Fibroblast of skin of back (primary cell): ENCODE measurements around the gene IL6R.
"Not testable (repeated sequence)": the region's sequence is repeated elsewhere in the genome, so short reads cannot be mapped to it uniquely, and the experiment has no call there.

Experiments
- DNase-seq: peaks from one replicate; pipeline ENCODE4 v3.0.0-alpha.2; 2013

IL6R gene

DNA sequence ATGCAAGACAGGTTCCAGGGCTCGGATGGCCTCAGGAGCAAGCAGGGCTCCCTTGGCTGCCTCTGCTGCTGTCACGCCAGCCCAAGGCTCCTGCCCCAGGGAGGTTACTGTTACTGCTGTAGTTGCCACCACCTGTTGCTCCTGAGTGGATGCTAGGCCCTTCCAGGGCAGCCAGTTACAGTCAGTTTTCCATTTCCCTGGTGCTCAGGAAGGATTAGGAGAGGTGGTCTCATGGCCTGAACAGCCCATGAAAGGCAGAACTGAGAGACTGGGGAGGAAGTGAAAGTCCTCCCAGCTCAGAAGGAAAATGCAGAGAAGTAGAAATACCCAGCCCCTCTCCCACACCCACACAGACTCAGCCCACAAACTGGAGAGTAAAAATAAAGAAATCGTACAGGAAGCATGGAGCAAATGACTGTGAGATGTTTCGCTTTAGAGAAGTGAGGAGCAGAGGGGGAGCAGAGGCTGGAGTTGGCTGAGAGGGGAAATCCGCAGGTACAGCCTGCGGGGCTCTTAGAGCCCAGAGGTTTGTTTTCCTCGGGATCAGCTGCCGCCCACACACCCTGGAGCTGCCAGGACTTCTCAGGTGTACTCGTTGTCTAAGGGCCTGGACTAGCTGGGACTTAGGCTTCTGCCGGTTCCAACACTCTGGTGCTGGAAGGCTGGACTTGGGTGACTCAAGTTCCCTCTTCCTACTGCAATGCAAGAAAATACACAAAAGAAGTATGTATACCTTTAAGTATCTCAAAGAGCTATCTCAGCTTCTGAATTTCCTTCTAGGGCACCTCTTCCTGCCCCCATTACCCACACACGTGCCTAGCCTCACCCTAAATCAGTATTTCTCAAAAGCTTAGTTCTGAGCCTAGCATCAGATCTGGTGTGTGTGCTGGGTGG lies 2.3 kb downstream of the IL6R start:
- DNase-seq, result no peak

DNA sequence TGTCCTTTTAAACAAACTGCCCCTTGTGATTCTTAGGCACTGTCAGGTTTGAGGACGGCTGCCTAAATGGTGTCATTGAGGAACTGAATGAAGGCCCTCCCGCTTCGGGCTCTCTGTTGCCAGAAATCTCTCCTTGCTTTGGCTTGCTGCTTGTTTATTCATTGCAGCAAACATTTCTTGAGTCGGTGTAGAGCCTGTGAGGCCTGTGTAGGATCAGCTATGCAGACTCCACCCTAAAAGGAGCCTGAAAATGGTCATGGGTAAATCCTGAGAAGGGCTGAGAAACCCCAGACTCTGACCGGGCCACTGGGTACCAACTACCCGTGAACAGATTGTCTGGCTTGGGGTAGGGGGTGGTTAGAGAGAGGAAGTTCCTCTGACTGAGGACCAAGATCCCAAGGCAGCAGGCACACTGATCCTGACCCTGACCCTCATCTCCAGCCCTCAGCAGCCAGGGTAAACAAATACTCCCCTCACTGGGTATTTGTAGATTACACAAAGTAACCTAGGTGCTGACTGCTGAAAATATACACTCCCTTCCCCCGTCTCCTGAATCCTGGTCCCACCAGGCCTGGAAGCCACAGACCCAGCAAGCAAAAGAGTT lies 3.1 kb downstream of the IL6R start:
- DNase-seq, result no peak

DNA sequence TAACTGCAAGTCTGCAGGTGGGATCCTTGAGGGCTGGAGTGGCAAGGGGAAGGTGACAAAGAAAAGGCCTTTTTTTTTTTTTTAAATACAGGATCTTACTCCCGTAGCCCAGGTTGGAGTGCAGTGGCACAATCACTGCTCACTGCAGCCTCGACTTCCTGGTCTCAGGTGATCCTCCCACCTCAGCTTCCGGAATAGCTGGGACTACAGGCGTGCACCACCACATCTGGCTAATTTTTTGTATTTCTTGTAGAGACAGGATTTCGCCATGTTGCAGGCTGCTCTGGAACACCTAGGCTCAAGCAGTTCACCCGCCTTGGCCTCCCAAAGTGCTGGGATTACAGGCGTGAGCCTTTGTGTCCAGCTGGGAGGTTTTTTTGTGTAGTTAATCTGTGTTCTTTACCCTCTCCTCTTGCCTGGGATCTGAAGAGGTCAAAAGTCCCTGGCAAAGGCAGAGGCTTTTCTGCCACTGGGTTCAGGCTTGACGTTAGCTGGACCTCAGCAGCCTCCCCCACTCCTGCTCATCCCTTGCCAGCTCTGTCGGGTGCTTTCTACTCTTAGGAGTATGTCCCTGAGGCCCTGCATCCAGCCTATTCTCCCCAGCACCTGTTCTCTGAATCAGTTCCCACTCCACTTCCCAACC lies 5.2 kb downstream of the IL6R start:
- no peak for DNase-seq

DNA sequence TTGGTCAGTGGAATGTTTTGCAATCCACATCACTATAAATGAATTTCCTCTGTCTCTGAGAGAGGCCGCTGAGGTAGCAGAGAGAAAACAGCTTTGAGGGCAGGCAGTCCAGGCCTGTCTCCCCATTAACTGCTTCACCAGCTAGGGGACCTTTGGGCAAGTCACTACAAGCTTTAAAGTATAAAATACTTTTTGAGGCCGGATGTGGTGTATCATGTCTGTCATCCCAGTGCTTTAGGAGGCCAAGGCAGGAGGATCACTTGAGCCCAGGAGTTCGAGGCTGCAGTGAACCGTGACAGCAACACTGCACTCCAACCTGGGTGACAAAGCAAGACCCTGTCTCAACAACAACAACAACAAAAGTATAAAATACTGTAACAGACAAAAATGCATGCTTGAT lies 6.4 kb downstream of the IL6R start:
- DNase-seq, result no peak

DNA sequence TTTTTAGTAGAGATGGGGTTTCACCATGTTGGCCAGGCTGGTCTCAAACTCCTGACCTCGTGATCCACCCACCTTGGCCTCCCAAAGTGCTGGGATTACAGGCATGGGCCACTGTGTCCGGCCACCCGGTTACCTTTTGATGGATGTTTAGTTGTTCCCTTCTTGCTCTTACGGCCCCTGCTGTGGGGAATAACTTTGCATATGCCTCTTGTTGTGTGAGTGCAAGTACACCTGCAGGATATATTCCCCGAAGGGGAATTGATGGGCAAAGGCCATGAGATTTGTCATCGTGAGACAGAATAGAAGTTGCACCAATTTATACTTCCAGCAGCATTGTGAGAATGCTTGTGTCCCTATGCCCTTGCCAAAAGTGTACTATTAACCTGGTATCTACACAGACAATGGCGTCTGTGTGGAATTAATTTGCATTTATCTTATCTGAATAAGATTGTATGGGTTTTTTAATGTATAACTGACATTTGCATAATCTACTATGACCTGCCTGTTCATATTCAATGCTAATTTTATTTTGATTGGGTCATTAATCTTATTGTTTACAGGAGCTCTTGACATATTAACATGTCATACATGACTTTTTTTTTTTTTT lies 8.1 kb downstream of the IL6R start:
- no peak for DNase-seq

DNA sequence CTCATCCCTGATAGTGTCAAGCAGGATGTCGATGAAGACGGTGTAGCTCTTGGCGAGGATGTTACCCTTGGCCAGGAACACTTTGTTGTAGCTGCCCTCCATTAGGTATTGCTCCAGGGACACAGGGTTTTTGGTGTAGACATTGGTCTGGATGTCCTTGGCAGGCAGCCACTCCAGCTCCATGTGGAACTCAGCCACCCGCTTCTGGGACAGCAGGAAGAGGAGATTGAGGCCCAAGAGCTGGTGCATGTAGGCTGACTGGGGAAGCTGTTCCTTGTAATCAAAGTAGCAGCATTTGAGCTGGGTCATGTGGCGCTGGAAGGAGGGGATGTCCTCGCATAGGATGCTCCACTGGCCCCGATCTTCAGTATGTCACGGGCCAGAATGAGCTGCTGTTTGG lies 9.5 kb downstream of the IL6R start:
- DNase-seq, result no peak

DNA sequence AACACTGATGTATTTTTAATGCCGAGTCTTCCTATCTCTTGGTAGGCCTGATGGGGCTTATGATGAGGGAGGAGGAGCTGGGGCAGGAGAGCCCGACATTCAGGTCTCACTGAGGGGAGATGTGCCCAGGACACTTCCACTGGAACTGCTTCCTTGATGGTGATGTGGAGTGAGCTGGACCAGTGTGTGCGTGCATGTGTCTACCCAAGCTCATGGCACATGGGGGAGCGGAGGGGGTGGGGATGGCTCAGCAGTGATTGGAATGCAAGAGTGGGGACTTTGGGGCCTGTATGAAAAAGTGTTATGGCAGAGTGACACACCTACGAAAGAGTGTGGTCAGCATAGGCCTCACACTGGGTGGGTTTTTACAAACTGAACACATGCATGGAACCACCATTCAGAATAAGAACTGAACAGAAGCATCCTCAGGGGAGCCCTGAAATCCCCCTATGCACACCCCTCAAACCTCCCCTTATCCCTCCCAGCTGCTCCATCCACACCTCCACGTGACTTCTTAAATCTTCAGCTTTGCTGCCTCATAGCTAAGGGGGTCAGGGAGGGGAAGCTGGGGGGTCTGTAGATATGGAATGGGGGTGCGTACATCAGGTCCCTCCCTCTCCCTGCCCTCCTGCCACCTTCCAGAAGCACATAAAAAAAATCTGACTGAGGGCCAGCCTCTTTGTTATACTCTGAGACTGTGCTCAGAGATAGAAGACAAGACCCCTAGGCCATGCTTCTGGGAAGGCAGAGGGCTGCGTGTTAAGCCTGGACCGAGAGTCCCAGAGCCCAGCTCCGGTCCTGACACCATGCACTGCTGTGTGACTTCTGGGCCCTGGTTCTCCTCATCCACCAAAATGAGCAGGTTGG lies 11.6 kb downstream of the IL6R start:
- DNase-seq, result no peak

DNA sequence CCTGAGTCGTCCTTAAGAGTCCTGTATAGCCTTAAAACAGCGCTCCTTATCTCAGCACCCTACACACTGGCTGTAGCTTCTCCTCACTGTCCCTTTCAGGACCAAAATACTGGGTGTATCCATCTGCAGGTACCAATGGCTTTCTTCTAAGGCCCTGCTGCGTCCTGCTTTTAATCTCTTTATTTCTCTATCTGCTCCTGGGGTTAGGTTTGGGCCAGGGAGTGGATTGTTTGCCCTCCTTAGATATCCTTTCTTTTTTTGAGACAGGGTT lies 12.1 kb downstream of the IL6R start:
- no peak for DNase-seq

DNA sequence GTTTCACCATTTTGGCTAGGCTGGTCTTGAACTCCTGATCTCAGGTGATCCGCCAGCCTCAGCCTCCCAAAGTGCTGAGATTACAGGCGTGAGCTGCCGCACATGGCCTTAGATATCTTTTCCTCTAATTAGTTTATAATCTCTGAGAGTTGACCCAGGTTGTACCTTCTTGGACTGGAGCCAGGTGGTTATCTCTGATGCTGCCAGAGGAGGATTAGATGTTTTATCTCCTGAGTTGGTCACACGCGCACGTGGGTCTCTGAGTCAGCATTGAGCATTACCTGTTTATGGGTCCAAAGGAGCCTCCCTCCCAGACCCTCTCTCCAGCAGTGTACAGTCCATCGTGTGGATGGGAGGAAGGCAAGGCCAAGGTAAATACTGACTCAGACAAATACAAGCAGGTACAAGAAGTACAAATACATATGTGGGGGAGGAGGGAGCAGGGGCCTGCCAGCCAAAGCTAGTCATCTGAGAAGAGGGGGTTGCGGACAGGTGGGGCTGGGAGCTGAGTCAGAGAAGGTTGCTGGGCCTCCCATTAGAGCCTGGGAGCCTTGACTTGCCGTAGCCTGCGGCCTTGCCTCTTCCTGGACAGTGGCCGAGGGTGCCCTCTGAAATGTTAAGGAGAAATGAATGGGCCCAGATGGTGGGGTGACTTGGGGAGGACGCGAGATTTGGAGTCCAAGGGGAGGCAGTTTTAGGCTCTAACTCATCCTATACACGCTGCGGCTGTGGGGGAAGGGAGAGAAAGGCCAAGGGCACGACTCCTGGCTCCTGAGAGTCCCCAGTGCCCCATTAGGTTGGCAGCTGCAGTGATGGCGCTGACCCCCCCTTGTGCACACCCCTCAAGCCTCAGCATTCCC lies 13.1 kb downstream of the IL6R start:
- no peak for DNase-seq

DNA sequence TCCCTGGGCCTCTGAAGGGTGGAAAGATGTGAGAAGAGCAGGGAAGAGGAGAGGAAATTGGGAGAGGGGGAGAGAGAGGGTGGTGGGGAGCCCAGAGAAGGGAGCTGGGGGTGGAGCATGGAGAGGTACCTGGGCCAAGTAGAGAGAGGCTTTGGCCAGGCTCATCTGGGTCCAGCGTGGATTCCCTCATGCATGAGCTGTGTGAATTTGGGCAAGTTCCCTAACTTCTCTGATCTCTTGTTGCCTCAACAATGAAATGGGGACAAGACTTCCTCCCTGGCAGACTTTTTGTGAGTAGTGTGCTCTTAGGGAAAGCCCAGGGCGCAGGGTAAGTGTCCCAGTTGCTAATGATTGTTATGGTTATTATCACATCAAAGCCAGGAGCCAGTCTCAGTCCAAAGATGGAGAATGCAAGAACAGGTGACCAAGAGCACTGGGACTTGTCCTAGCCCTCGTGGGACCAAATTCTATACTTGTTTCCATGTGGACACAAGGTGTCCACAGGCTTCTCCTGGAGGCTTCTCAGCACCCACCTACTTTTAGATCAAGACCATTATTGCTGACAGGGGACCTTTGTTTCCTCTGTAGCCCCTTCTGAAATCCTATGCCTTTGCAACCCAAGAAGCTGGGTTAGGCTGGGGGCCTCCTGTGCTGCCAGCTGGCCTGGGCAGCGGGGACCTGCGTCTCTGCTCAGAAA lies 13.9 kb downstream of the IL6R start:
- no peak for DNase-seq

DNA sequence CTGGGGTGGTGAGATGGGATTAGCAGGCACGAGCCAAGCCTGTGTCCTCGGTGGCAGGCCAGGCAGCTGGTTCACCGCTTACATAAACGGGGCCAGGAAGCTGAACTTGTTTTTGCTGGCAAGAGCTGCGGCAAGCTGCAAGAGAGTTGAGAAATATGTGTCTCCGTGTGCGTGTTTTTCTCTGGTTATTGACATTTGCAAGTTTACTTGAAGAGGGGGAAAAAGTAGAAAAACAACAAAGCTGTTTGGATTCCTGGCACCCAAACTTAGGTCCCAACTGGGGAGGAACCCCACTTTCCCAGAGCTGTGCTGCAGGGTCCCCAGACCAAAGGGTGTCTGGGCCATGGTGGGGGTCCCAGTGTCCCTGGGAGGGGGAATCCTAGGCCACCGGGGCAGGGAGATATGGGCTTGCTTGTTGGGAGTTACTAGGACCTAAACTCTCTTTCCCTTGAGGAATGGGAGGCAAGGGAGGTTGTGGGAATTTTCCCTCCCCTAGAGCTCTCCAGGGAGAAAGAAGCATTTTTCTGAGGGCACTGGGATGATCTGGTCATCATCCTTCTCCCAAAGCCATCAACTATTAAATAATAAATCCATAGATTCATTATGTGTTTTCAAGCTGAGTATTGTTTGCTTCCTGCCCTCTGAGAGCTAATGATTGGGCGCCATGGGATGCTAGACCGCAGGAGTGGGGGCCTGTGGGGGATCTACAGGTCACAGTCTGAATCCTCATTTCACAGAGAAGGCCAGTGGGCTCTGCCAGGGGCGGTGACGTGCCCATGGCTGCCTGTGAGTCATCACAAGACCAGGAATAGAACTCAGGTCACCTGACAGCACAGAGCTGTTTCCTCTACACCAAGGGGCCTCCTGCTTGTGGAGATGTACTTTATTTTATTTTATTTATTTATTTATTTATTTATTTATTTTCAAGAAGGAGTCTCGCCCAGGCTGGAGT lies 14.8 kb downstream of the IL6R start:
- DNase-seq, result peak; percentile 91

DNA sequence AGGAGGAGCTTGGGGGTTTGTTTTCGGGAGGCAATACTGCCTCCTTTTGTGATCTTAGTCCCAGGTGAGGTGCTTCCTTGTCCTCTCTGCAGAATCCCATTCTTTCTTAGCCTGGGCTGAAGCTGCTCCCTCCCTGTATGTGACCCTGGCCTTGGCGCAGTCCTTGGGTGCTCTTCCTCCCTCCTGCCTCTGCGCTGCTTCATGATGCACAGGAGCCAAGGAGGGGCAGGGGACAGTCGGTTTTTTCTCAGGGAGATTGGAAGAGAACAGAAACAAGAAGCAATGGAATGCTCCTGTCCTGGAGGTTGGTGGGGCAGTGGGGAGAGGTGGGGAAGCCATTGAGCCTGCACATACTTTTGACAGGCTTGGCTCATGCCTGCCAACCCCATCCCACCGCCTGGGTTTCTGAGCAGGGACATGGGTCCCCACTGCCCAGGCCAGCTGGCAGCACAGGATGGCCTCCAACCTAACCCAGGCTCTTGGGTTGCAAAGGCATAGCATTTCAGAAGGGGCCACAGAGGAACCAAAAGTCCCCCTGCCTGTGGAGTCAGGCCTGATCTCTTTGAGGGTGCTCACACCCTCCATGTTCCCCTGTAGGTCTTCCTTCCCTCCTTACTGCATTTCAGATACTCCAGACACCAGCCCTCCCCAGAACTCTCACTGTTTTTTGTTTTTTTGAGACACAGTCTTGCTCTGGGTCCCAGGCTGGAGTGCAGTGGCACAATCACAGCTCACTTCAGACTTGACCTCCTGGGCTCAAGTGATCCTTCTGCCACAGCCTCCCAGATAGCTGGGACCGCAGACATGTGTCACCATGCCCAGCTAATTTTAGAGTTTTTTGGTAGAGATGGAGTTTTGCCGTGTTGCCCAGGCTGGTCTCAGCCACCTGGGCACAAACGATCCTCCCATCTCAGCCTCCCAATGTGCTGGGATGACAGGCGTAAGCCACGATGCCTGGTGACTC lies 16.1 kb downstream of the IL6R start:
- DNase-seq, result no peak

DNA sequence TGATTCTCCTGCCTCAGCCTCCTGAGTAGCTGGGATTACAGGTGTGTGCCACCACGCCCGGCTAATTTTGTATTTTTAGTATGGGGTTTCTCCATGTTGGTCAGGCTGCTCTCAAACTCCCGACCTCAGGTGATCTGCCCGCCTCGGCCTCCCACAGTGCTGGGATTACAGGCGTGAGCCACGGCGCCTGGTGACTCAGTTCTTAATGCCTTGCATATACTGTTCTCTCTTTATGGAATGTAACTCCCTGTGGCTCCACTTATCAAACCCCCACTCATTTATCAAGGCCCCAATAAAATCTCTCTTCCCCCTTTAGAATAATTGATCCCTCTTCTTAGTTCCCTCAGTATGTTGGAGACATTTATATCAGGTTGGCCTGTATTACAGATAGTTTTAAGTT lies 16.9 kb downstream of the IL6R start:
- DNase-seq, result not testable (repeated sequence)

DNA sequence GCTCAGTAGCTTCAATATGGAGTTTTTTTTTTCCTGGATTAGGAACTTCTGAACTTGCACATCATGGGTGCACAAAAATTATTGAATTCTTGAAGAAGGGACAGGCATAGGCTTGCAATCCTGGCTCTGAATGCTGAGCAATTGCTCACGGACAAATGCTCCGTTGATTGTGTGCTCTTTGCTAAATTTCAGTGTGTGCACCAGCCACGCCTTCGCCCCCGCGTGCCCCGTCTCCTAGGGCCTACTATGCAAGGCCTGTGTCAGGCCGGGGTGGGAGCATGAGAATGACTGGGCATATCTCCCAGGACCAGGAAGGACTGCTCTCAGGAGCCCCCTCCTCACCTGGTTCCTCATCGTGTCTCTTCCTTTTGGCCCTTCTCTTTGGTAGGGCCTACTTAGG lies 17.4 kb downstream of the IL6R start:
- DNase-seq, result no peak

DNA sequence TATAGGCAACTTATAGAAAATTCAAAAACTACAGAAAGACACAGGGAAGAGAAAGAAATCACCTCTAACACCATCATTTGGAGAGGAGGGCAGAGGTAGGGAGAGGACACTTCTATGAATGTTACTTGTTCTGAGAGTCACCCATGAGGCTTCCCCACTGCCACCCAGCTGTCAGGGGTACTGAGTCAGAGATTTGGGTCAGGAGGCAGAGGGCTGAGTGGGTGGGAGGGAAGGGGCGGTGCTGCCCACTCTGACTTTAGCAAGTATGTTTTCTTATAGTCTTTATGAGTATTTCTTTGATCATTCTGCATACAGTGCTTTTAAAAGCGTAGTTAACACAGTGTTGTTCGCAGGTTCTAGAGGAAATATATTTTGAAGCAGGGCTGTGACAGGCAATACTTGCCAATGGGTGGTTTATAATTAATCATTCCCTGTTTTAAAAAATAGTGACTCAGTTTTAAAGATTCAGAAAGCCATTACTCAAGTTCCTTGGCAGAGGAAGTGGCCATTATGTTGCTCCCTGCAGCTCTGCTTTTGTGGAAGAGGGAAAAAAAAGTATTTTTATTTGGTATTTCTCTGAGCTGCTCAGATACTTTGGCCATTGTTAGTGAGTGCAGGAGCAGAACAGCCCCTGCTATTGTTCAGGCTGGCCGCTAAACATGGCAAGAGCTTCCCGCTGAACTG lies 18.3 kb downstream of the IL6R start:
- DNase-seq, result peak; percentile 64

DNA sequence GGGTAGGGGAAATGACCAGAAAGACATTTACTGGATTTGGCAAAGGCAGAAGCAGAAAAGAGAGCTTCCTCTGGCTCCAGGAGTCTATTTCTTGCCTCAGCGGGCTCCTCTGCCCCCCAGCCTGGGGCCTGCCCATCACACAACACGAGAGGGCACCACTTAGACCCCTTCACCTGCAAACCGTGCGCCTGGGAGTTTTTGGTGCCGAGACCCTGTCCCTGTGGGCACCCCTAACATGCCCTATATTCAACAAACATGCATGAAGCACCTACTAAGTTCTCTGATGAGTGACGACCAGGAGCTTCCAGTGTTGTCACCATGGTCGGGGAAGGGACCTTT lies 18.8 kb downstream of the IL6R start:
- DNase-seq, result no peak

DNA sequence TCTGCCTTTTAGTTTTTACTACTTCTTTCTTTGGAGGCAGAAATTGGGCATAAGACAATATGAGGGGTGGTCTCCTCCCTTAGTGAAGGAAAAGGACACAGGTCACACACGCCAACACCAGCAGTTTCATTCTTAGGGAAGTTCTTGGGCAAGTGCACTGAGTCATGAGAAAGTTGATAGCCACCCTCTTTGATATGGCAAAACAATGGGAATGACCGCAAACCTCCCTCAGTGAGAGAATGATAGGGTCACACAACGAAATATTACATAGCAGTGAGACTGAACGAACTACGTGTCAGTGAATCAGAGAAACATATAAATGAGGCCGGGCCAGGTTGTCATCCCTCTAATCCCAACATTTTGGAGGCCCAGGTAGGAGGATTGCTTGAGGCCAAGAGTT lies 20.0 kb downstream of the IL6R start:
- no peak for DNase-seq
